ENCODE results near the gene PTTG1IP. TPM values are rescaled to one million over a fixed set of nuclear protein-coding genes. Genes with fewer than 3 reads are reported as not detected.

PTTG1IP gene
- polyA plus RNA-seq, 10 donors: 116 to 144 (median 127) TPM

GRCh38 chr21:44911068-44911383 is 37.5 kb upstream of the PTTG1IP start:
- DNase-seq: no peak

GRCh38 chr21:44910229-44911067 is 37.0 kb upstream of the PTTG1IP start:
- peak in 2 of 3 donors; percentile 33 to 67 for DNase-seq

GRCh38 chr21:44909719-44910118 is 36.2 kb upstream of the PTTG1IP start:
- no peak for DNase-seq

- DNase-seq: no peak
These were observed 35.4 kb upstream of the PTTG1IP start for GRCh38 chr21:44908908-44909307.

GRCh38 chr21:44907966-44908895 is 34.7 kb upstream of the PTTG1IP start:
- DNase-seq: no peak

- DNase-seq: no peak
These were observed 33.9 kb upstream of the PTTG1IP start for GRCh38 chr21:44907225-44907965.

- DNase-seq: no peak
These were observed 32.2 kb upstream of the PTTG1IP start for GRCh38 chr21:44905728-44906090.

GRCh38 chr21:44905016-44905727 is 31.7 kb upstream of the PTTG1IP start:
- DNase-seq: no peak

GRCh38 chr21:44904141-44904923 is 30.8 kb upstream of the PTTG1IP start:
- DNase-seq: no peak

GRCh38 chr21:44903689-44904088 is 30.2 kb upstream of the PTTG1IP start:
- DNase-seq: no peak

- no peak for DNase-seq
These were observed 29.7 kb upstream of the PTTG1IP start for GRCh38 chr21:44903050-44903685.

GRCh38 chr21:44902268-44903049 is 29.0 kb upstream of the PTTG1IP start:
- DNase-seq: no peak

GRCh38 chr21:44901391-44902074 is 28.0 kb upstream of the PTTG1IP start:
- no peak for DNase-seq

- DNase-seq: no peak
These were observed 27.2 kb upstream of the PTTG1IP start for GRCh38 chr21:44900559-44901251.

GRCh38 chr21:44899768-44900558 is 26.5 kb upstream of the PTTG1IP start:
- no peak for DNase-seq

- DNase-seq: no peak
These were observed 25.6 kb upstream of the PTTG1IP start for GRCh38 chr21:44898851-44899767.

Measured in muscle of back (tissue), 11 donors.